ENCODE measurements around the gene AFF2.

Gene AFF2

GRCh38 chrX:148615491-148615890 lies 115.1 kb downstream of the AFF2 start:
- no peak for DNase-seq (ENCODE audit: low spot score)
- TF ChIP-seq CTCF (IDR thresholded peaks at IDR 0.05; ENCODE audit: extremely low read depth, missing control alignments), result no peak

GRCh38 chrX:148618470-148619445 lies 118.3 kb downstream of the AFF2 start:
- no peak for TF ChIP-seq CTCF (IDR thresholded peaks at IDR 0.05; ENCODE audit: extremely low read depth, missing control alignments)
- DNase-seq (ENCODE audit: low spot score), result no peak

- no peak for TF ChIP-seq CTCF (IDR thresholded peaks at IDR 0.05; ENCODE audit: extremely low read depth, missing control alignments)
- DNase-seq (ENCODE audit: low spot score), result no peak
Observed at GRCh38 chrX:148620023-148620422, 119.6 kb downstream of the AFF2 start.

- DNase-seq (ENCODE audit: low spot score), result no peak
- no peak for TF ChIP-seq CTCF (IDR thresholded peaks at IDR 0.05; ENCODE audit: extremely low read depth, missing control alignments)
Observed at GRCh38 chrX:148624951-148625474, 124.6 kb downstream of the AFF2 start.

- TF ChIP-seq CTCF (IDR thresholded peaks at IDR 0.05; ENCODE audit: extremely low read depth, missing control alignments), result no peak
- DNase-seq (ENCODE audit: low spot score), result no peak
Observed at GRCh38 chrX:148628621-148629020, 128.2 kb downstream of the AFF2 start.

GRCh38 chrX:148629434-148629833 lies 129.0 kb downstream of the AFF2 start:
- no peak for TF ChIP-seq CTCF (IDR thresholded peaks at IDR 0.05; ENCODE audit: extremely low read depth, missing control alignments)
- DNase-seq (ENCODE audit: low spot score), result no peak

- DNase-seq (ENCODE audit: low spot score), result no peak
- TF ChIP-seq CTCF (IDR thresholded peaks at IDR 0.05; ENCODE audit: extremely low read depth, missing control alignments), result no peak
Observed at GRCh38 chrX:148632444-148632843, 132.0 kb downstream of the AFF2 start.

Measured in GM20000 (cell line).